ENCODE measurements around the gene CUEDC2. TPM values are rescaled to one million over a fixed set of nuclear protein-coding genes. Genes with fewer than 3 reads are reported as not detected.

Gene CUEDC2
- 10 to 100 TPM; 82.4 to 98.8 (median 88.6) TPM for polyA plus RNA-seq (ENCODE audit: insufficient read length in 4 of 4)

- DNase-seq (ENCODE audit: low read depth in 4 of 4, low spot score in 2 of 4), result peak; percentile 93 to 98 (median 94)
Measured at GRCh38 chr10:102432162-102432950, at the start of gene CUEDC2. Gene CUEDC2 (minus strand): TSS chr10:102432574. CDS start chr10:102425188, 7,386 bp downstream.

GRCh38 chr10:102480396-102480795 is 48.0 kb upstream of the CUEDC2 start:
- DNase-seq (ENCODE audit: low read depth in 4 of 4, low spot score in 2 of 4), result no peak

GRCh38 chr10:102479651-102480050 is 47.3 kb upstream of the CUEDC2 start:
- DNase-seq (ENCODE audit: low read depth in 4 of 4, low spot score in 2 of 4), result no peak

- DNase-seq (ENCODE audit: low read depth in 4 of 4, low spot score in 2 of 4), result no peak
Measured at GRCh38 chr10:102476466-102477141, 44.2 kb upstream of the CUEDC2 start.

GRCh38 chr10:102475451-102476040 is 43.2 kb upstream of the CUEDC2 start:
- DNase-seq (ENCODE audit: low read depth in 4 of 4, low spot score in 2 of 4), result no peak

GRCh38 chr10:102473445-102474331 is 41.3 kb upstream of the CUEDC2 start:
- no peak for DNase-seq (ENCODE audit: low read depth in 4 of 4, low spot score in 2 of 4)

- no peak for DNase-seq (ENCODE audit: low read depth in 4 of 4, low spot score in 2 of 4)
Measured at GRCh38 chr10:102470579-102471546, 38.5 kb upstream of the CUEDC2 start.

GRCh38 chr10:102468683-102469082 is 36.3 kb upstream of the CUEDC2 start:
- no peak for DNase-seq (ENCODE audit: low read depth in 4 of 4, low spot score in 2 of 4)

- DNase-seq (ENCODE audit: low read depth in 4 of 4, low spot score in 2 of 4), result no peak
Measured at GRCh38 chr10:102467971-102468438, 35.6 kb upstream of the CUEDC2 start.

GRCh38 chr10:102467318-102467717 is 34.9 kb upstream of the CUEDC2 start:
- DNase-seq (ENCODE audit: low read depth in 4 of 4, low spot score in 2 of 4), result no peak

GRCh38 chr10:102465466-102465865 is 33.1 kb upstream of the CUEDC2 start:
- DNase-seq (ENCODE audit: low read depth in 4 of 4, low spot score in 2 of 4), result no peak

GRCh38 chr10:102463983-102464382 is 31.6 kb upstream of the CUEDC2 start:
- no peak for DNase-seq (ENCODE audit: low read depth in 4 of 4, low spot score in 2 of 4)

GRCh38 chr10:102462512-102463054 is 30.2 kb upstream of the CUEDC2 start:
- no peak for DNase-seq (ENCODE audit: low read depth in 4 of 4, low spot score in 2 of 4)

GRCh38 chr10:102461187-102462054 is 29.0 kb upstream of the CUEDC2 start:
- DNase-seq (ENCODE audit: low read depth in 4 of 4, low spot score in 2 of 4), result peak; percentile 68 to 85 (median 74)

GRCh38 chr10:102460836-102461186 is 28.4 kb upstream of the CUEDC2 start:
- peak in 1 of 4 donors; percentile 39 for DNase-seq (ENCODE audit: low read depth in 4 of 4, low spot score in 2 of 4)

GRCh38 chr10:102458656-102459055 is 26.3 kb upstream of the CUEDC2 start:
- no peak for DNase-seq (ENCODE audit: low read depth in 4 of 4, low spot score in 2 of 4)

GRCh38 chr10:102457591-102458150 is 25.3 kb upstream of the CUEDC2 start:
- DNase-seq (ENCODE audit: low read depth in 4 of 4, low spot score in 2 of 4), result no peak

Measured in left renal cortex interstitium (tissue), 4 donors.